ENCODE data around the gene GABRG2. TPM values are rescaled to one million over a fixed set of nuclear protein-coding genes. Genes with fewer than 3 reads are reported as not detected.
A peak's percentile ranks its signal among the peaks of the same experiment; 100 is the strongest.

The GABRG2 gene
- total RNA-seq, 6 donors from 2014 or later, result not detected

DNA sequence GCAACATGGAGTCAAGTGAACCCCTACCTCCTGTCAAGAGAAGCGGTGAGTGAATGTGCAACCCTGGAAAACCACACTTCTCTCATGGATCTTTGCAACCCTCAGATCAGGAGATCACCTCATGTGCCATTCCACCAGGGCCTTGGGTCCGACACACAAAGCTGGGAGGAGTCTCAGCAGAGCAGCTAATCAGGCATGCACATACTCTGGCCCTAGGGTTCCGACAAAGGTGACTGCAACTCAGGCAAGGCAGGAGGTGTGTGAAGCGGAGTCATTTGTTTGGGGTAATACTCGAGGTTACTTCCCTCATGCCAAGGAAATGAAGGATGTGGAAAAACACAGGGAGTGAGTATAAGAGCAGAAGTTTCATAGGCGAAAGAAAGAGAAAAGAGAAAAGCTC lies 96.1 kb downstream of the GABRG2 start:
- no peak overlapping the region for H3K4me3 ChIP-seq
- H3K27me3 ChIP-seq, result no peaks in the 10 kb centered on the region
- H3K9me3 ChIP-seq, result peaks cover 0 to 12% (median 0%) of the 10 kb centered on the region in 4 donors
- ATAC-seq (ENCODE audit: low FRiP score in 2 of 2) (peak in 1 of 2 donors; percentile 51), DNase-seq (no peak)
- no peaks in the 10 kb centered on the region for H3K4me1 ChIP-seq
- H3K27ac ChIP-seq, result no peak overlapping the region
- H3K36me3 ChIP-seq, result no peaks in the 10 kb centered on the region
- whole genome bisulfite sequencing, 2 donors, result 74 to 78% methylated on average over 6 of the region's 6 CpGs
- no peak for TF ChIP-seq POLR2AphosphoS5 (IDR thresholded peaks at IDR 0.05)
- TF ChIP-seq, protein P1, sequence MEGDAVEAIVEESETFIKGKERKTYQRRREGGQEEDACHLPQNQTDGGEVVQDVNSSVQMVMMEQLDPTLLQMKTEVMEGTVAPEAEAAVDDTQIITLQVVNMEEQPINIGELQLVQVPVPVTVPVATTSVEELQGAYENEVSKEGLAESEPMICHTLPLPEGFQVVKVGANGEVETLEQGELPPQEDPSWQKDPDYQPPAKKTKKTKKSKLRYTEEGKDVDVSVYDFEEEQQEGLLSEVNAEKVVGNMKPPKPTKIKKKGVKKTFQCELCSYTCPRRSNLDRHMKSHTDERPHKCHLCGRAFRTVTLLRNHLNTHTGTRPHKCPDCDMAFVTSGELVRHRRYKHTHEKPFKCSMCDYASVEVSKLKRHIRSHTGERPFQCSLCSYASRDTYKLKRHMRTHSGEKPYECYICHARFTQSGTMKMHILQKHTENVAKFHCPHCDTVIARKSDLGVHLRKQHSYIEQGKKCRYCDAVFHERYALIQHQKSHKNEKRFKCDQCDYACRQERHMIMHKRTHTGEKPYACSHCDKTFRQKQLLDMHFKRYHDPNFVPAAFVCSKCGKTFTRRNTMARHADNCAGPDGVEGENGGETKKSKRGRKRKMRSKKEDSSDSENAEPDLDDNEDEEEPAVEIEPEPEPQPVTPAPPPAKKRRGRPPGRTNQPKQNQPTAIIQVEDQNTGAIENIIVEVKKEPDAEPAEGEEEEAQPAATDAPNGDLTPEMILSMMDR (IDR thresholded peaks at IDR 0.05), result no peak
- TF ChIP-seq POLR2A (IDR thresholded peaks at IDR 0.05), result no peak
- TF ChIP-seq EP300 (IDR thresholded peaks at IDR 0.05), result no peak

DNA sequence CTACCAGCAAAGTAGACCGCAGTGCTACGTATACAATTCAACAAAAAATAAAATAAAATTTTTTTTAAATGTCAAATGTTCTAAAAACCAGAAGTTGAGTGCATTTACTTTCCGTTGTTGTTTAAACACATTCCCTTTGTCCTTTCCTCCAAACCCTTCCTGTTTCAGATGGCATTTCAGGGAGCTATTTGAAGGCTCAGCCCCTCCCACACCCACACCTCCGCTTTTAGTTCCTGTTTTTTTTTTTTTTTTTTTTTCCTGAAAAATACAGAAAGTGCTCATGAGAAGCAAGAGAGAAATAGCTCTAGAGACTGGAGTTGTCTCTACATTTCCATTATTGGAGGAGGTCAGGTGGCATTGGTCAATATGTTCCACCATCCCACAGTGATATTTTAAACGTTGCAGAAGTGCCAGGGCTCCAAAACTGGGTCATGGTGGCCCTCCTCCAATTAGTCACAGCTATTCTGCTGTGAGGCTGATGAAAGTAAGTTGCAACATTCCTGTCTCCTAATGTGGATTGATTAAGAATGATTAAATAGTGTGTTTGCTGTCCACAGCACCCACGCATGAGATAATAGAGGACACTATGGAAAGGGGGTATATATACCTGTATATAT lies 106.9 kb downstream of the GABRG2 start:
- Histone ChIP-seq H3K4me1 (no peaks in the 10 kb centered on the region), H3K27ac (no peak overlapping the region), H3K4me3 (no peak overlapping the region), H3K36me3 (no peaks in the 10 kb centered on the region), H3K27me3 (no peaks in the 10 kb centered on the region), H3K9me3 (no peaks in the 10 kb centered on the region)
- no peak for DNase-seq
- WGBS, 2 donors, result 54% methylated on average over 6 of the region's 6 CpGs
- no peak for ATAC-seq (ENCODE audit: low FRiP score in 2 of 2)
- TF ChIP-seq EP300 (IDR thresholded peaks at IDR 0.05) (no peak), POLR2A (IDR thresholded peaks at IDR 0.05) (no peak), POLR2AphosphoS5 (IDR thresholded peaks at IDR 0.05) (no peak)
- TF ChIP-seq, protein P1 (IDR thresholded peaks at IDR 0.05), result no peak

DNA sequence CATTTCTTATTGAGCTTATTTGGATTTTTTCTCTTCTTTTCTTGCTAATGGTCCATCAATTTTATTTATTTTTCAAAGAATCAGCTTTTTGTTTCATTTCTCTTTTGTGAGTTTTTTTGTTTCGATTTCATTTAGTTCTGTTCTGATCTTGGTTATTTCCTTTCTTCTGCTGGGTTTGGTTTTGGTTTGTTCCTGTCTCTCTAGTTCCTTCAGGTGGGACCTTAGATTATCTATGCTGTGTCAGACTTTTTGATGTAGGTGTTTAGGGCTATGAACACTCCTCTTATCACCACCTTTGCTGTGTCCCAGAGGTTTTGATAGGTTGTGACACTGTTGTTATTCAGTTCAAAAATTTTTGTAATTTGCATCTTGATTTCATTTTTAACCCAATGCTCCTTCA lies 119.8 kb downstream of the GABRG2 start:
- Histone ChIP-seq H3K27me3 (no peaks in the 10 kb centered on the region), H3K4me3 (no peak overlapping the region), H3K9me3 (no peaks in the 10 kb centered on the region), H3K27ac (no peak overlapping the region), H3K36me3 (no peaks in the 10 kb centered on the region), H3K4me1 (no peaks in the 10 kb centered on the region)
- ATAC-seq (ENCODE audit: low FRiP score in 2 of 2) (no peak), DNase-seq (no peak)
- no peak for TF ChIP-seq POLR2AphosphoS5 (IDR thresholded peaks at IDR 0.05)
- TF ChIP-seq, protein P1 (IDR thresholded peaks at IDR 0.05), result no peak
- no peak for TF ChIP-seq POLR2A (IDR thresholded peaks at IDR 0.05)
- no peak for TF ChIP-seq EP300 (IDR thresholded peaks at IDR 0.05)
- 81 to 84% methylated on average over 1 of the region's 1 CpG for WGBS, 2 donors

DNA sequence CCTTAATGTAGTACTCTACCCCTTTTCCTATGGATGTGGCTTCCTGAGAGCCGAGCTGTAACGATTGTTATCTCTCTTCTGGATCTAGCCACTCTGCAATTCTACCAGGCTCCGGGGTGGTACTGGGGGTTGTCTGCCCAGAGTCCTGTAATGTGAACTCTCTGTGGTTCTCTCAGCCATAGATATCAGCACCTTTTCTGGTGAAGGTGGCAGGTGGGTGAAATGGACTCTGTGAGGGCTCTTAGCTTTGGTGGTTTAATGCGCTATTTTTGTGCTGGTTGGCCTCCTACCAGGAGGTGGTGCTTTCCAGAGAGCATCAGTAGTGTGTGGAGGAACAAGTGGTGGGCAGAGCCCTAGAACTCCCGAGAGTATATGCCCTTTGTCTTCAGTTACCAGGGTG lies 122.1 kb downstream of the GABRG2 start:
- Histone ChIP-seq H3K4me1 (no peaks in the 10 kb centered on the region), H3K27me3 (no peaks in the 10 kb centered on the region), H3K36me3 (no peaks in the 10 kb centered on the region), H3K27ac (no peak overlapping the region), H3K4me3 (no peak overlapping the region), H3K9me3 (no peaks in the 10 kb centered on the region)
- 73 to 79% methylated on average over 5 of the region's 5 CpGs for WGBS, 2 donors
- TF ChIP-seq POLR2A (IDR thresholded peaks at IDR 0.05) (no peak), EP300 (IDR thresholded peaks at IDR 0.05) (no peak), POLR2AphosphoS5 (IDR thresholded peaks at IDR 0.05) (no peak)
- TF ChIP-seq, protein P1 (IDR thresholded peaks at IDR 0.05), result no peak
- DNase-seq (no peak), ATAC-seq (ENCODE audit: low FRiP score in 2 of 2) (no peak)

DNA sequence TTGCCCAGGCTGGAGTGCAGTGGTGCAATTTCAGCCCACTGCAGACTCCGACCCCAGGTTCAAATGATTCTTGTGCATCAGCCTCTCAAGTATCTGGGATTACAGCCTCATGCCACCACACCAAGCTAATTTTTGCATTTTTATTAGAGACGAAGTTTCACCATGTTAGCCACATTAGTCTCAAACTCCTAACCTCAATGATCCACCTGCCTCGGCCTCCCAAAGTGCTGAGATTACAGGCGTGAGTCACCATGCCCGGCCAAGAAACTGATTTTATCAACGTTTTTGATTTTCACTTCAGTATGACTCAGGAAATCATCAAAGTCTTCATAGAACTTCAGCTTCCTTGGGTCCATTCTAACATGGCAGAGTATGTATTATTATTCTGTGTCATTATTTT lies 125.4 kb downstream of the GABRG2 start:
- WGBS, 2 donors, result 84% methylated on average over 6 of the region's 6 CpGs
- H3K4me3 ChIP-seq, result no peak overlapping the region
- no peak overlapping the region for H3K27ac ChIP-seq
- H3K4me1 ChIP-seq, result no peaks in the 10 kb centered on the region
- ATAC-seq (ENCODE audit: low FRiP score in 2 of 2) (no peak), DNase-seq (no peak)
- TF ChIP-seq POLR2A (IDR thresholded peaks at IDR 0.05) (no peak), POLR2AphosphoS5 (IDR thresholded peaks at IDR 0.05) (no peak), EP300 (IDR thresholded peaks at IDR 0.05) (no peak)
- TF ChIP-seq, protein P1 (IDR thresholded peaks at IDR 0.05), result no peak
- H3K9me3 ChIP-seq, result no peaks in the 10 kb centered on the region
- H3K36me3 ChIP-seq, result no peaks in the 10 kb centered on the region
- H3K27me3 ChIP-seq, result no peaks in the 10 kb centered on the region
